Loucy (cell line): ENCODE data around the gene HSD17B12.

Experiments used
- H2AFZ ChIP-seq: fragments of 200-600 bp; sonication (generic); 2 replicates; pipeline ENCODE4 v1.6.0; 2016; ENCODE audit warnings: antibody characterized with exemption, mild to moderate bottlenecking, low read length, moderate library complexity
- H3F3A ChIP-seq: fragments of 200-600 bp; 2 replicates; pipeline ENCODE4 v1.6.0; 2016; ENCODE audit warnings: antibody characterized with exemption, low read depth, mild to moderate bottlenecking
- H3K27me3 ChIP-seq: fragments of 200-600 bp; sonication (generic); 2 replicates; pipeline ENCODE4 v1.6.1; 2014; ENCODE audit warnings: low read length, mild to moderate bottlenecking; ENCODE audit not compliant: insufficient read depth, poor library complexity, severe bottlenecking
- H3K36me3 ChIP-seq: fragments of 200-600 bp; sonication (generic); 2 replicates; pipeline ENCODE4 v1.6.1; 2016; ENCODE audit warnings: low read length; ENCODE audit not compliant: insufficient read depth
- H3K4me1 ChIP-seq: fragments of 200-600 bp; sonication (generic); 2 replicates; pipeline ENCODE4 v1.5.1; 2014; ENCODE audit warnings: low read length, mild to moderate bottlenecking; ENCODE audit not compliant: insufficient read depth, poor library complexity, severe bottlenecking
- H3K4me2 ChIP-seq: fragments of 200-600 bp; sonication (generic); 2 replicates; pipeline ENCODE4 v1.6.0; 2014; ENCODE audit warnings: antibody characterized with exemption, low read length, low read depth, mild to moderate bottlenecking; ENCODE audit not compliant: poor library complexity, severe bottlenecking
- H3K4me3 ChIP-seq: fragments of 200-600 bp; sonication (generic); 2 replicates; pipeline ENCODE4 v1.5.1; 2014; ENCODE audit warnings: low read length, mild to moderate bottlenecking, mixed read lengths; ENCODE audit not compliant: poor library complexity, severe bottlenecking
- H3K79me2 ChIP-seq: fragments of 200-600 bp; sonication (generic); 2 replicates; pipeline ENCODE4 v1.6.1; 2014; ENCODE audit warnings: low read length; ENCODE audit not compliant: insufficient read depth
- H3K9ac ChIP-seq: fragments of 200-600 bp; sonication (generic); 2 replicates; pipeline ENCODE4 v1.6.0; 2014; ENCODE audit warnings: mild to moderate bottlenecking, low read depth, low read length, moderate library complexity; ENCODE audit not compliant: poor library complexity, severe bottlenecking
- H3K9me2 ChIP-seq: fragments of 200-600 bp; sonication (generic); replicated peaks from 2 replicates; pipeline ENCODE4 v1.6.1; 2016; ENCODE audit warnings: low read depth, low read length, mixed read lengths
- H3K9me3 ChIP-seq: fragments of 200-600 bp; sonication (generic); 2 replicates; pipeline ENCODE4 v1.6.1; 2014; ENCODE audit warnings: mild to moderate bottlenecking, antibody characterized with exemption, low read length, low read depth; ENCODE audit not compliant: insufficient read depth
- H4K20me1 ChIP-seq: fragments of 200-600 bp; sonication (generic); 2 replicates; pipeline ENCODE4 v1.6.0; 2014; ENCODE audit warnings: antibody characterized with exemption, low read length, mild to moderate bottlenecking; ENCODE audit not compliant: insufficient read depth, poor library complexity, severe bottlenecking
- EZH2phosphoT487 ChIP-seq: fragments of 200-600 bp; IDR thresholded peaks from 2 replicates; pipeline ENCODE4 v1.6.1; 2018; ENCODE audit warnings: antibody characterized with exemption, mild to moderate bottlenecking, moderate library complexity, borderline replicate concordance
- TF ChIP-seq, protein P1 (sequence below): fragments of 200-600 bp; sonication (generic); conservative IDR thresholded peaks from 2 replicates; pipeline ENCODE4 v1.5.1; 2014; ENCODE audit warnings: mild to moderate bottlenecking, antibody characterized with exemption, low read length

The HSD17B12 gene

DNA sequence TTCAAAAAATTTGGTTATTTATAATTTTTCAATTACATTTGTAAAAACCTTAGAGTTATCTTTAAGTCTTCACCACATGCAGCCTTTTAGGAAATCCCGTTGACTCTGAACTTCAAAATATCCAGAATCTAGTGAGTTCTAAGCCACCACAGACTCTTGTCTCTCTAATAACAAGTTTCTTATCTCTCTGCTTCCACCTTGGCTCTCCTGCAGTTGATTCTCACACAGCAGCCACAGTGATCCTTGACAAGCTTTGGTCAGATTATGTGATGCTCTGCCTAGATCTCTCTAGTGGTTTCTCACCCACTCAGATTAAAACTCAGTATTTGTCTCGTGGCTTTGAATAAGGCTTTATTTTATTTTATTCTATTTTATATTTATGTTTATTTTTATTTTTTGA, 8.6 kb downstream of the HSD17B12 start:
- Histone ChIP-seq H2AFZ (no peak overlapping the region), H3F3A (no peaks in the 10 kb centered on the region; the same call in 1 of the 2 replicates), H3K4me1 (peaks cover 60% of the 10 kb centered on the region), H3K79me2 (peaks cover 30% of the 10 kb centered on the region; the same call in 1 of the 2 replicates), H3K4me3 (no peak overlapping the region), H3K9ac (no peak overlapping the region), H3K9me3 (no peaks in the 10 kb centered on the region), H3K9me2 (no peaks in the 10 kb centered on the region), H4K20me1 (peaks cover 13% of the 10 kb centered on the region), H3K27me3 (no peaks in the 10 kb centered on the region), H3K4me2 (no peak overlapping the region), H3K36me3 (no peaks in the 10 kb centered on the region)
- no peak for TF ChIP-seq EZH2phosphoT487
- TF ChIP-seq, protein P1, sequence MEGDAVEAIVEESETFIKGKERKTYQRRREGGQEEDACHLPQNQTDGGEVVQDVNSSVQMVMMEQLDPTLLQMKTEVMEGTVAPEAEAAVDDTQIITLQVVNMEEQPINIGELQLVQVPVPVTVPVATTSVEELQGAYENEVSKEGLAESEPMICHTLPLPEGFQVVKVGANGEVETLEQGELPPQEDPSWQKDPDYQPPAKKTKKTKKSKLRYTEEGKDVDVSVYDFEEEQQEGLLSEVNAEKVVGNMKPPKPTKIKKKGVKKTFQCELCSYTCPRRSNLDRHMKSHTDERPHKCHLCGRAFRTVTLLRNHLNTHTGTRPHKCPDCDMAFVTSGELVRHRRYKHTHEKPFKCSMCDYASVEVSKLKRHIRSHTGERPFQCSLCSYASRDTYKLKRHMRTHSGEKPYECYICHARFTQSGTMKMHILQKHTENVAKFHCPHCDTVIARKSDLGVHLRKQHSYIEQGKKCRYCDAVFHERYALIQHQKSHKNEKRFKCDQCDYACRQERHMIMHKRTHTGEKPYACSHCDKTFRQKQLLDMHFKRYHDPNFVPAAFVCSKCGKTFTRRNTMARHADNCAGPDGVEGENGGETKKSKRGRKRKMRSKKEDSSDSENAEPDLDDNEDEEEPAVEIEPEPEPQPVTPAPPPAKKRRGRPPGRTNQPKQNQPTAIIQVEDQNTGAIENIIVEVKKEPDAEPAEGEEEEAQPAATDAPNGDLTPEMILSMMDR: no peak

DNA sequence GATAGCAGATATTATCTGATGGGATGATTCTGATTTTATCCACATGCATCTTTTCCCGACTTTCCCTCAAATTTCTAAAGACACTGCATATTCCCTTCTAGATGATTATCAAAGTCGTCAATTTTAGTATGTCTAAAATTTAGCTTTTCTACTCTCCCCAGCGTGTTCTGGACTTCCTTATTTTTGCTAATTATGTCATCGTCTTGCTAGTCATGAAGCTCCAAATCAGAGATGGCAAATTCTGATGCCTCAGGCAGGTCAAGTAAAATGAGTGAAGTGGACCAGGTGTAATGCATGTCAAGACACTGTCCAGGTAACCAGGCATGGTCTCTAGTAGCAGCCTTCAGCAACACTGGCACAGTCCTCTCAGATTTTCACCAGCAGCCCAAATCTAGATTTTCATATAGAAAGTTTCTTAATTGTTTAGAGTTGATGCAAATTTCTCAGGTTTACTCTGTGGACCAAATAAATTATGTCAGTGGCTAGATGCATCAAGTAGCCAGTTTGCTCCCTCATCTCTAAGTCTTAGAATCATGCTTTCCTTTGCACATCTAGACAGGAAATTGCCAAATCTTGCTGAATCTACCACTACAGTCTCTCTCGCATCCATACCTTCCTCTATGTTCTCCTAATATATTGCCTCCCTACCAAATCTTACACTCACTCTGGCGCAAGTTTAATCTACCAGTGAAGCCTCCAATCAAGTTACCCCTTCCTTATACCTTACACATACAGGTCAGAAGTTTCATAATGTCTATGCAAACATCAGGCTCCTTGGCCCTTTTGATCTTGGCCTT, 10.6 kb downstream of the HSD17B12 start:
- Histone ChIP-seq H3K4me3 (no peak overlapping the region), H3K27me3 (no peaks in the 10 kb centered on the region), H2AFZ (no peak overlapping the region), H4K20me1 (peaks cover 5% of the 10 kb centered on the region), H3K9ac (no peak overlapping the region), H3K4me2 (peak overlapping the region; percentile 11), H3F3A (no peaks in the 10 kb centered on the region; the same call in 1 of the 2 replicates), H3K9me2 (no peaks in the 10 kb centered on the region), H3K36me3 (no peaks in the 10 kb centered on the region), H3K9me3 (no peaks in the 10 kb centered on the region), H3K4me1 (peaks cover 55% of the 10 kb centered on the region), H3K79me2 (peaks cover 25% of the 10 kb centered on the region; the same call in 1 of the 2 replicates)
- TF ChIP-seq EZH2phosphoT487: no peak
- TF ChIP-seq, protein P1: no peak

- H3K79me2 ChIP-seq: peaks cover 20% of the 10 kb centered on the region; the same call in 1 of the 2 replicates
- peaks cover 5% of the 10 kb centered on the region for H4K20me1 ChIP-seq
- no peaks in the 10 kb centered on the region for H3K36me3 ChIP-seq
- TF ChIP-seq EZH2phosphoT487: no peak
- TF ChIP-seq, protein P1: no peak
- H3K9me3 ChIP-seq: no peaks in the 10 kb centered on the region
- no peaks in the 10 kb centered on the region for H3K27me3 ChIP-seq
- peaks cover 49% of the 10 kb centered on the region for H3K4me1 ChIP-seq
- no peak overlapping the region for H3K4me3 ChIP-seq
- no peak overlapping the region for H3K9ac ChIP-seq
- H3K4me2 ChIP-seq: peak overlapping the region; percentile 11
- H2AFZ ChIP-seq: no peak overlapping the region
- no peaks in the 10 kb centered on the region for H3K9me2 ChIP-seq
- H3F3A ChIP-seq: no peaks in the 10 kb centered on the region; the same call in 1 of the 2 replicates
Observed at GRCh38 chr11:43691806-43692205, 11.3 kb downstream of the HSD17B12 start.
